Lower leg skin (tissue), 3 donors: Measurements from ENCODE around the gene RAB6D.
"Not testable (repeated sequence)": the region's sequence is repeated elsewhere in the genome, so short reads cannot be mapped to it uniquely, and the experiment has no call there.

ENCODE experiments used
- POLR2A ChIP-seq, 2 donors: fragments of 450-650 bp; IDR thresholded peaks; one replicate each; pipeline ENCODE4 v1.6.1; 2016 to 2017; ENCODE audit warnings: antibody characterized with exemption in 2 of 2, mild to moderate bottlenecking in 1 of 2, moderate library complexity in 1 of 2
- TF ChIP-seq, protein P1 (sequence below), 3 donors: fragments of 450-650 bp; IDR thresholded peaks; one replicate each; pipeline ENCODE4 v1.5.1; 2016; ENCODE audit warnings: antibody characterized with exemption in 3 of 3, mild to moderate bottlenecking in 3 of 3, moderate library complexity in 2 of 3

DNA sequence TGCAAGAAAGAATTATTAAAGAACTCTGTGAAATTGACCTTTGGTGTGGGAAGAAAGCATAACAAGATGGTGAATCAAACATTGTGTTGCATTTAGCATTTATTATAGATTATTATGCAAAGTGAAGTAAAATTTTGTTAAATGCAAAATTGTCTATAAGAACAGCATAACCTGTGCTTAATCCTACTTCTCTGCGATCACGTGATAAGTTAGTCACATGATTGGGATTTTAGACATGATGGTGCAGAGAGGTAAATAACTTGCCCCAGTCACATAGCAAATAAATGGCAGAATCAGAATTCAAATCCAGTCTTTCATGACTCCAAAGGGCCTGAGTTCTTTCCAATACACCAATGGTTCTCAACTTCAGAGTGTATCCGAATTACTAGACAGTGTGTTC lies 31.3 kb downstream of the RAB6D start:
- TF ChIP-seq, protein P1, sequence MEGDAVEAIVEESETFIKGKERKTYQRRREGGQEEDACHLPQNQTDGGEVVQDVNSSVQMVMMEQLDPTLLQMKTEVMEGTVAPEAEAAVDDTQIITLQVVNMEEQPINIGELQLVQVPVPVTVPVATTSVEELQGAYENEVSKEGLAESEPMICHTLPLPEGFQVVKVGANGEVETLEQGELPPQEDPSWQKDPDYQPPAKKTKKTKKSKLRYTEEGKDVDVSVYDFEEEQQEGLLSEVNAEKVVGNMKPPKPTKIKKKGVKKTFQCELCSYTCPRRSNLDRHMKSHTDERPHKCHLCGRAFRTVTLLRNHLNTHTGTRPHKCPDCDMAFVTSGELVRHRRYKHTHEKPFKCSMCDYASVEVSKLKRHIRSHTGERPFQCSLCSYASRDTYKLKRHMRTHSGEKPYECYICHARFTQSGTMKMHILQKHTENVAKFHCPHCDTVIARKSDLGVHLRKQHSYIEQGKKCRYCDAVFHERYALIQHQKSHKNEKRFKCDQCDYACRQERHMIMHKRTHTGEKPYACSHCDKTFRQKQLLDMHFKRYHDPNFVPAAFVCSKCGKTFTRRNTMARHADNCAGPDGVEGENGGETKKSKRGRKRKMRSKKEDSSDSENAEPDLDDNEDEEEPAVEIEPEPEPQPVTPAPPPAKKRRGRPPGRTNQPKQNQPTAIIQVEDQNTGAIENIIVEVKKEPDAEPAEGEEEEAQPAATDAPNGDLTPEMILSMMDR (IDR thresholded peaks at IDR 0.05) = not testable (repeated sequence)
- not testable (repeated sequence) for TF ChIP-seq POLR2A (IDR thresholded peaks at IDR 0.05)
